DOHH2 (cell line): Measurements from ENCODE around the gene WDR7.

Experiments
- CTCF ChIP-seq: fragments of 200-600 bp; sonication (generic); IDR thresholded peaks from one replicate; pipeline ENCODE4 v1.5.1; 2014; ENCODE audit warnings: antibody characterized with exemption, mild to moderate bottlenecking, low read depth, low read length; ENCODE audit not compliant: poor library complexity, severe bottlenecking
- EZH2phosphoT487 ChIP-seq: fragments of 200-600 bp; sonication (generic); IDR thresholded peaks from 2 replicates; pipeline ENCODE4 v1.6.1; 2017; ENCODE audit warnings: borderline replicate concordance, mild to moderate bottlenecking, antibody characterized with exemption, low read length, moderate library complexity, mixed read lengths

GRCh38 chr18:56789889-56790180 is 138.7 kb downstream of the WDR7 start:
- no peak for TF ChIP-seq CTCF
- TF ChIP-seq EZH2phosphoT487: no peak
